ENCODE measurements around the gene ACIN1. TPM values are rescaled to one million over a fixed set of nuclear protein-coding genes. Genes with fewer than 3 reads are reported as not detected.

Gene ACIN1
- total and polyA plus RNA-seq, 9 of the 15 experiments (the other 6 are each of a cell fraction or from before 2014, with no cell fraction given) = 5.0 to 196 (median 129) TPM

DNA sequence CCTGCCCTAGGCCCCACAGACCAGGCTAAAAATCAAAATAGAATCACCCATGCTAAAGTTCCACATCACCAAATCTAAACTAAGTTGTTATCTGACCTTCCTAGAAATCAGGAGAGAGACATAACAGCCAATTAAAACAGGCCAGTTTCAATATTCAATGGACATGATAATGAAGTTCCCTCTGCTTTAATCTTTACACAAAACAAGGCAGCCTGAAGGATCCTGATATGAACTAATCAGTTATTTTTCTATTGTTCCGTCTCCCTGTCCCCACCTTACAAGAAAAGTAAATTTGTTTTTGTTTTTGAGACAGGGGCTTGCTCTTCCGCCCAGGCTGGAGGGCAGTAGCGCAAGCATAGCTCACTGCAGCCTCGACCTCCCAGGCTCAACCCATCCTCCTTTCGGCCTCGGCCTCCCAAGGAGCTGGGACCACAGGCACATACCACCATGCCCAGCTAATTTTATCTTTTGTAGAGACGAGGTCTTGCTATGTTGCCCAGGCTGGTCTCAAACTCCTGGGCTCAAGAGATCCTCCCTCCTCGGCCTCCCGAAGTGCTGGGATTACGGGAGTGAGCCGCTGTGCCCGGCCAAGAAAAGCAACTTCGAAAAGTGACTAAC, 29.5 kb upstream of the ACIN1 start (continued):
- TF ChIP-seq TCF7 (IDR thresholded peaks at IDR 0.05; ENCODE audit: borderline replicate concordance) (no peak), CREM (IDR thresholded peaks at IDR 0.05; ENCODE audit: low read depth) (no peak), KHSRP (IDR thresholded peaks at IDR 0.05) (no peak), HNRNPH1 (optimal IDR thresholded peaks at IDR 0.05; ENCODE audit: low read depth, low read length) (no peak), CBFA2T2 (conservative IDR thresholded peaks at IDR 0.05) (peak; percentile 50), FOXM1 (IDR thresholded peaks at IDR 0.05; ENCODE audit: low read depth) (no peak), FOXM1 (CRISPR knock-in tag; IDR thresholded peaks at IDR 0.05; ENCODE audit: low read depth) (no peak), SREBF1 (IDR thresholded peaks at IDR 0.05; ENCODE audit: borderline replicate concordance, low read depth, low read length) (no peak), ZNF717 (CRISPR knock-in tag; IDR thresholded peaks at IDR 0.05) (no peak), ZNF668 (CRISPR knock-in tag; IDR thresholded peaks at IDR 0.05) (no peak), POLR2H (tag; IDR thresholded peaks at IDR 0.05; ENCODE audit: low read depth) (no peak), BRCA1 (IDR thresholded peaks at IDR 0.05) (no peak), BRCA1 (CRISPR knock-in tag; IDR thresholded peaks at IDR 0.05) (no peak), SRSF3 (IDR thresholded peaks at IDR 0.05; ENCODE audit: insufficient read depth, low read length) (no peak)
- TF ChIP-seq, protein P1, sequence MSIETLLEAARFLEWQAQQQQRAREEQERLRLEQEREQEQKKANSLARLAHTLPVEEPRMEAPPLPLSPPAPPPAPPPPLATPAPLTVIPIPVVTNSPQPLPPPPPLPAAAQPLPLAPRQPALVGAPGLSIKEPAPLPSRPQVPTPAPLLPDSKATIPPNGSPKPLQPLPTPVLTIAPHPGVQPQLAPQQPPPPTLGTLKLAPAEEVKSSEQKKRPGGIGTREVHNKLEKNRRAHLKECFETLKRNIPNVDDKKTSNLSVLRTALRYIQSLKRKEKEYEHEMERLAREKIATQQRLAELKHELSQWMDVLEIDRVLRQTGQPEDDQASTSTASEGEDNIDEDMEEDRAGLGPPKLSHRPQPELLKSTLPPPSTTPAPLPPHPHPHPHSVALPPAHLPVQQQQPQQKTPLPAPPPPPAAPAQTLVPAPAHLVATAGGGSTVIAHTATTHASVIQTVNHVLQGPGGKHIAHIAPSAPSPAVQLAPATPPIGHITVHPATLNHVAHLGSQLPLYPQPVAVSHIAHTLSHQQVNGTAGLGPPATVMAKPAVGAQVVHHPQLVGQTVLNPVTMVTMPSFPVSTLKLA (conservative IDR thresholded peaks at IDR 0.05) = no peak
- TF ChIP-seq, protein P2, sequence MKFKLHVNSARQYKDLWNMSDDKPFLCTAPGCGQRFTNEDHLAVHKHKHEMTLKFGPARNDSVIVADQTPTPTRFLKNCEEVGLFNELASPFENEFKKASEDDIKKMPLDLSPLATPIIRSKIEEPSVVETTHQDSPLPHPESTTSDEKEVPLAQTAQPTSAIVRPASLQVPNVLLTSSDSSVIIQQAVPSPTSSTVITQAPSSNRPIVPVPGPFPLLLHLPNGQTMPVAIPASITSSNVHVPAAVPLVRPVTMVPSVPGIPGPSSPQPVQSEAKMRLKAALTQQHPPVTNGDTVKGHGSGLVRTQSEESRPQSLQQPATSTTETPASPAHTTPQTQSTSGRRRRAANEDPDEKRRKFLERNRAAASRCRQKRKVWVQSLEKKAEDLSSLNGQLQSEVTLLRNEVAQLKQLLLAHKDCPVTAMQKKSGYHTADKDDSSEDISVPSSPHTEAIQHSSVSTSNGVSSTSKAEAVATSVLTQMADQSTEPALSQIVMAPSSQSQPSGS (CRISPR knock-in tag; IDR thresholded peaks at IDR 0.05) = no peak
- TF ChIP-seq, protein P3, sequence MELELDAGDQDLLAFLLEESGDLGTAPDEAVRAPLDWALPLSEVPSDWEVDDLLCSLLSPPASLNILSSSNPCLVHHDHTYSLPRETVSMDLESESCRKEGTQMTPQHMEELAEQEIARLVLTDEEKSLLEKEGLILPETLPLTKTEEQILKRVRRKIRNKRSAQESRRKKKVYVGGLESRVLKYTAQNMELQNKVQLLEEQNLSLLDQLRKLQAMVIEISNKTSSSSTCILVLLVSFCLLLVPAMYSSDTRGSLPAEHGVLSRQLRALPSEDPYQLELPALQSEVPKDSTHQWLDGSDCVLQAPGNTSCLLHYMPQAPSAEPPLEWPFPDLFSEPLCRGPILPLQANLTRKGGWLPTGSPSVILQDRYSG (tag; conservative IDR thresholded peaks at IDR 0.05; ENCODE audit: low read depth) = no peak
- TF ChIP-seq, protein P4, sequence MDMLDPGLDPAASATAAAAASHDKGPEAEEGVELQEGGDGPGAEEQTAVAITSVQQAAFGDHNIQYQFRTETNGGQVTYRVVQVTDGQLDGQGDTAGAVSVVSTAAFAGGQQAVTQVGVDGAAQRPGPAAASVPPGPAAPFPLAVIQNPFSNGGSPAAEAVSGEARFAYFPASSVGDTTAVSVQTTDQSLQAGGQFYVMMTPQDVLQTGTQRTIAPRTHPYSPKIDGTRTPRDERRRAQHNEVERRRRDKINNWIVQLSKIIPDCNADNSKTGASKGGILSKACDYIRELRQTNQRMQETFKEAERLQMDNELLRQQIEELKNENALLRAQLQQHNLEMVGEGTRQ (CRISPR knock-in tag; IDR thresholded peaks at IDR 0.05) = no peak
- TF ChIP-seq, protein P5, sequence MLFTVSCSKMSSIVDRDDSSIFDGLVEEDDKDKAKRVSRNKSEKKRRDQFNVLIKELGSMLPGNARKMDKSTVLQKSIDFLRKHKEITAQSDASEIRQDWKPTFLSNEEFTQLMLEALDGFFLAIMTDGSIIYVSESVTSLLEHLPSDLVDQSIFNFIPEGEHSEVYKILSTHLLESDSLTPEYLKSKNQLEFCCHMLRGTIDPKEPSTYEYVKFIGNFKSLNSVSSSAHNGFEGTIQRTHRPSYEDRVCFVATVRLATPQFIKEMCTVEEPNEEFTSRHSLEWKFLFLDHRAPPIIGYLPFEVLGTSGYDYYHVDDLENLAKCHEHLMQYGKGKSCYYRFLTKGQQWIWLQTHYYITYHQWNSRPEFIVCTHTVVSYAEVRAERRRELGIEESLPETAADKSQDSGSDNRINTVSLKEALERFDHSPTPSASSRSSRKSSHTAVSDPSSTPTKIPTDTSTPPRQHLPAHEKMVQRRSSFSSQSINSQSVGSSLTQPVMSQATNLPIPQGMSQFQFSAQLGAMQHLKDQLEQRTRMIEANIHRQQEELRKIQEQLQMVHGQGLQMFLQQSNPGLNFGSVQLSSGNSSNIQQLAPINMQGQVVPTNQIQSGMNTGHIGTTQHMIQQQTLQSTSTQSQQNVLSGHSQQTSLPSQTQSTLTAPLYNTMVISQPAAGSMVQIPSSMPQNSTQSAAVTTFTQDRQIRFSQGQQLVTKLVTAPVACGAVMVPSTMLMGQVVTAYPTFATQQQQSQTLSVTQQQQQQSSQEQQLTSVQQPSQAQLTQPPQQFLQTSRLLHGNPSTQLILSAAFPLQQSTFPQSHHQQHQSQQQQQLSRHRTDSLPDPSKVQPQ (CRISPR knock-in tag; IDR thresholded peaks at IDR 0.05; ENCODE audit: borderline replicate concordance) = no peak
- TF ChIP-seq, protein P6, sequence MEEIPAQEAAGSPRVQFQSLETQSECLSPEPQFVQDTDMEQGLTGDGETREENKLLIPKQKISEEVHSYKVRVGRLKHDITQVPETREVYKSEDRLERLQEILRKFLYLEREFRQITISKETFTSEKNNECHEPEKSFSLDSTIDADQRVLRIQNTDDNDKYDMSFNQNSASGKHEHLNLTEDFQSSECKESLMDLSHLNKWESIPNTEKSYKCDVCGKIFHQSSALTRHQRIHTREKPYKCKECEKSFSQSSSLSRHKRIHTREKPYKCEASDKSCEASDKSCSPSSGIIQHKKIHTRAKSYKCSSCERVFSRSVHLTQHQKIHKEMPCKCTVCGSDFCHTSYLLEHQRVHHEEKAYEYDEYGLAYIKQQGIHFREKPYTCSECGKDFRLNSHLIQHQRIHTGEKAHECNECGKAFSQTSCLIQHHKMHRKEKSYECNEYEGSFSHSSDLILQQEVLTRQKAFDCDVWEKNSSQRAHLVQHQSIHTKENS (CRISPR knock-in tag; IDR thresholded peaks at IDR 0.05) = no peak

All from K562 (cell line).